GM23338 (cell line): ENCODE data around the gene DENND1B.

ENCODE experiments used
- CTCF ChIP-seq, 2 experiments: fragments of 200-600 bp in 1 of 2; sonication (generic) in 1 of 2; conservative IDR thresholded peaks; 2 replicates each; pipeline versions ENCODE4 v1.5.1 to v1.6.1; 2016 to 2017; ENCODE audit warnings: antibody characterized with exemption in 2 of 2, low read depth in 2 of 2, mild to moderate bottlenecking in 2 of 2, moderate library complexity in 1 of 2
- EZH2 ChIP-seq: fragments of 200-600 bp; sonication (generic); IDR thresholded peaks from one replicate; pipeline ENCODE4 v1.8.0; 2017; ENCODE audit warnings: antibody characterized with exemption, mild to moderate bottlenecking, low read depth; ENCODE audit not compliant: unreplicated experiment
- POLR2AphosphoS5 ChIP-seq: IDR thresholded peaks from 2 replicates; pipeline ENCODE4 v1.6.1; 2016; ENCODE audit warnings: antibody characterized with exemption, low read depth
- REST ChIP-seq: IDR thresholded peaks from one replicate; pipeline ENCODE4 v1.6.1; 2018; ENCODE audit warnings: antibody characterized with exemption; ENCODE audit not compliant: unreplicated experiment

GRCh38 chr1:197771904-197772556 lies 3.2 kb downstream of the DENND1B start:
- TF ChIP-seq CTCF (conservative IDR thresholded peaks at IDR 0.05; ENCODE audit: low read depth in 2 of 2): no peak
- no peak for TF ChIP-seq EZH2
- no peak for TF ChIP-seq REST
- TF ChIP-seq POLR2AphosphoS5: no peak
